Panc1 (cell line): ENCODE data around the gene TTLL11. TPM values are rescaled to one million over a fixed set of nuclear protein-coding genes. Genes with fewer than 3 reads are reported as not detected.

Source experiments
- ATAC-seq: fragments of 200-7000 bp; cut with Tn5 transposase; 2 replicates; pipeline ENCODE4 v1.9.1; 2020; ENCODE audit warnings: mild to moderate bottlenecking, moderate library complexity
- BruUV-seq: library from RNA; stranded (reverse); fragments of 400-500 nt; replicated peaks from 2 replicates; lab custom pipeline; 2021; lab: Mats Ljungman, UMichigan
- CTCF ChIA-PET: fragments of 300-600 bp; sonication (Branson Sonifier 250); formaldehyde crosslinking; loops from one replicate; lab custom pipeline; 2022; ENCODE audit warnings: antibody characterized with exemption; lab: Charles Lee
- POLR2A ChIA-PET: fragments of 300-600 bp; sonication (Branson Sonifier 250); formaldehyde crosslinking; loops from one replicate; lab custom pipeline; 2022; ENCODE audit warnings: antibody characterized with exemption; lab: Charles Lee
- DNase-seq: peaks from one replicate; pipeline ENCODE4 v3.0.0-alpha.2; 2010; ENCODE audit warnings: low read depth, low spot score
- H3K27ac ChIP-seq: 2 replicates; pipeline ENCODE4 v1.5.1; 2011; ENCODE audit warnings: mild to moderate bottlenecking, low read length, inconsistent platforms
- H3K27me3 ChIP-seq: fragments of 200-500 bp; sonication (Bioruptor generic); 2 replicates; pipeline ENCODE4 v1.6.0; 2014; ENCODE audit warnings: low read length, inconsistent platforms; ENCODE audit not compliant: control insufficient read depth, insufficient read depth
- H3K36me3 ChIP-seq: fragments of 200-500 bp; sonication (Bioruptor generic); 2 replicates; pipeline ENCODE4 v1.5.1; 2014; ENCODE audit warnings: inconsistent platforms, mild to moderate bottlenecking, low read length, moderate library complexity; ENCODE audit not compliant: control insufficient read depth, insufficient read depth
- H3K4me1 ChIP-seq: 2 replicates; pipeline ENCODE4 v1.5.1; 2011; ENCODE audit warnings: inconsistent platforms, mild to moderate bottlenecking, low read length, moderate library complexity; ENCODE audit not compliant: control insufficient read depth, insufficient read depth
- H3K4me3 ChIP-seq, 2 experiments: 2 replicates each; pipeline ENCODE4 v1.5.1; 2011 to 2012; ENCODE audit warnings: low read depth in 2 of 2, low read length in 2 of 2, mild to moderate bottlenecking in 2 of 2, inconsistent platforms in 1 of 2, moderate library complexity in 1 of 2
- H3K9me3 ChIP-seq: fragments of 200-500 bp; sonication (Bioruptor generic); 2 replicates; pipeline ENCODE4 v1.5.1; 2014; ENCODE audit warnings: low read depth, mild to moderate bottlenecking, inconsistent platforms, low read length, moderate library complexity; ENCODE audit not compliant: control insufficient read depth, insufficient read depth
- CTCF ChIP-seq: fragments of 450-650 bp; IDR thresholded peaks from 2 replicates; pipeline ENCODE4 v1.5.1; 2017; ENCODE audit warnings: mild to moderate bottlenecking
- POLR2AphosphoS5 ChIP-seq: IDR thresholded peaks from 2 replicates; pipeline ENCODE4 v1.6.1; 2012; ENCODE audit warnings: mild to moderate bottlenecking, low read depth, low read length, moderate library complexity
- REST ChIP-seq, 2 experiments: IDR thresholded peaks; 2 replicates each; pipeline ENCODE4 v1.6.1; 2011 to 2012; ENCODE audit warnings: low read depth in 2 of 2, control low read depth in 1 of 2, low read length in 1 of 2, mild to moderate bottlenecking in 1 of 2, moderate library complexity in 1 of 2; ENCODE audit not compliant: insufficient read depth in 1 of 2
- SIN3A ChIP-seq: IDR thresholded peaks from 2 replicates; pipeline ENCODE4 v1.6.1; 2012; ENCODE audit warnings: low read depth, mild to moderate bottlenecking, low read length, moderate library complexity, borderline replicate concordance; ENCODE audit not compliant: insufficient read depth
- TCF7L2 ChIP-seq: IDR thresholded peaks from 2 replicates; pipeline ENCODE4 v1.6.1; 2011; ENCODE audit warnings: mild to moderate bottlenecking, low read depth, low read length, inconsistent platforms
- in situ Hi-C: cut with HindIII; loops from 2 replicates; pipeline ENCODE4 v1.10.0; 2016; ENCODE audit warnings: low sequenced_read_pairs, low pct_unique_long_range_greater_than_20kb
- intact Hi-C: fragments of 100-400 bp; cut with micrococcal nuclease; formaldehyde crosslinking; loops from one replicate; pipeline ENCODE4 v1.10.0; 2022; ENCODE audit not compliant: unreplicated experiment
- total RNA-seq: library from RNA; stranded (reverse); gene quantifications from one replicate; pipeline ENCODE4 v1.2.1, GENCODE V29; 2021; ENCODE audit not compliant: unreplicated experiment

The TTLL11 gene
- total RNA-seq, 1 experiment from 2014 or later, result 1.1 TPM

GRCh38 chr9:121773954-121774714 lies 319.0 kb downstream of the TTLL11 start:
- no peak overlapping the region for H3K4me3 ChIP-seq

More at GRCh38 chr9:121773954-121774714, 319.0 kb downstream of the TTLL11 start:
- Histone ChIP-seq H3K4me1 (no peaks in the 10 kb centered on the region), H3K36me3 (no peaks in the 10 kb centered on the region), H3K27me3 (no peaks in the 10 kb centered on the region), H3K9me3 (no peaks in the 10 kb centered on the region), H3K27ac (no peak overlapping the region)
- no peak for TF ChIP-seq SIN3A
- no peak for TF ChIP-seq TCF7L2
- no peak for TF ChIP-seq REST (IDR thresholded peaks at IDR 0.05; ENCODE audit: insufficient read depth in 1 of 2, low read depth in 2 of 2, low read length in 1 of 2)
- TF ChIP-seq CTCF, result no peak
- no peak for TF ChIP-seq POLR2AphosphoS5
- CTCF ChIA-PET, result no interaction called here
- ATAC-seq (0 out of 2 replicates have a peak, but pooled peaks have one; percentile 26), DNase-seq (no peak)
- intact Hi-C loops, result no loop called here
- no TSS peak for BruUV-seq
- in situ Hi-C loops, result no loop called here
- POLR2A ChIA-PET, result no interaction called here
